OCI-LY3 (cell line): ENCODE results near the gene SLC25A29.

ENCODE experiments used
- H2AFZ ChIP-seq: fragments of 200-600, 300-600 bp; shearing (Covaris generic); 2 replicates; pipeline ENCODE4 v1.6.0; 2014; ENCODE audit warnings: antibody characterized with exemption, low read depth, low read length
- H3K27ac ChIP-seq: fragments of 200-600, 300-600 bp; sonication (generic); 2 replicates; pipeline ENCODE4 v1.5.1; 2014; ENCODE audit warnings: mild to moderate bottlenecking, low read length, moderate library complexity, mixed read lengths
- H3K27me3 ChIP-seq: fragments of 200-600, 300-600 bp; sonication (generic); 2 replicates; pipeline ENCODE4 v1.6.1; 2014; ENCODE audit warnings: low read depth, low read length, mixed read lengths
- H3K36me3 ChIP-seq: fragments of 200-600, 300-600 bp; sonication (generic); replicated peaks from 2 replicates; pipeline ENCODE3; 2014; ENCODE audit warnings: low read depth, low read length, mixed read lengths
- H3K4me1 ChIP-seq: fragments of 300-600, 200-600 bp; sonication (generic); 2 replicates; pipeline ENCODE4 v1.6.1; 2014; ENCODE audit warnings: low read length, mixed read lengths
- H3K4me2 ChIP-seq: fragments of 200-600, 300-600 bp; sonication (generic); 2 replicates; pipeline ENCODE4 v1.6.1; 2014; ENCODE audit warnings: low read length, mixed read lengths
- H3K4me3 ChIP-seq: fragments of 300-600, 200-600 bp; sonication (generic); 2 replicates; pipeline ENCODE4 v1.5.1; 2014; ENCODE audit warnings: antibody characterized with exemption, mild to moderate bottlenecking, low read length, moderate library complexity
- H3K79me2 ChIP-seq: fragments of 300-600, 200-600 bp; shearing (Covaris generic); 2 replicates; pipeline ENCODE4 v1.6.1; 2014; ENCODE audit warnings: mild to moderate bottlenecking, low read length, mixed read lengths
- H3K9ac ChIP-seq: fragments of 300-600, 200-600 bp; shearing (Covaris generic); 2 replicates; pipeline ENCODE4 v1.6.0; 2014; ENCODE audit warnings: mild to moderate bottlenecking, low read length, moderate library complexity
- H3K9me3 ChIP-seq: fragments of 200-600, 300-600 bp; shearing (Covaris generic); 2 replicates; pipeline ENCODE4 v1.6.1; 2014; ENCODE audit warnings: low read length, mixed read lengths; ENCODE audit not compliant: insufficient read depth
- H4K20me1 ChIP-seq: fragments of 200-600, 300-600 bp; sonication (generic); 2 replicates; pipeline ENCODE4 v1.6.1; 2016; ENCODE audit warnings: low read length, mixed read lengths; ENCODE audit not compliant: insufficient read depth
- EZH2phosphoT487 ChIP-seq: fragments of 200-600 bp; shearing (Covaris generic); IDR thresholded peaks from 2 replicates; pipeline ENCODE4 v1.6.1; 2018; ENCODE audit warnings: antibody characterized with exemption, mixed run types, low read depth
- TF ChIP-seq, protein P1 (sequence below): fragments of 200-600, 300-600 bp; sonication (generic); IDR thresholded peaks from 2 replicates; pipeline ENCODE4 v1.5.1; 2014; ENCODE audit warnings: antibody characterized with exemption, low read length, low read depth

The SLC25A29 gene

DNA sequence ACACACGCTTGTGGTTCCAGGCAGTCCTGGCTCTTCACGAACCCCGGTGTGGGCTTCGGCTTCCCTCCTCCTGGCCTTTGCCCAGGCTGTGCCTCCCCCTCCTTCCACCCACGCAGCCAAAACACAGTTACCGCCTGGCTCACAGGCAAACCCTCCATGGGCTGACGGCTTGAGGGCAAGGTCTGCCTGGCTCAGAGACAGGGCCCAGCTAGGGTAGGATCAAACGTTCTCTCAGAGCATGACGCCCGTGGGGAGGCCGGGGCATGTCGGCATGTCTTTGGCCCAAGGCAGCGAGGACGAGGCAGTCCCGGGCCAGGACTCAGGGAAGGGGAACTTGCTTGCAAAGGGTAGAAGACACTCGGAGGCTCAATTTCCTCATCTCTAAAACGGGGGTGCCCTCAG is 19.0 kb upstream of the SLC25A29 start:
- Histone ChIP-seq H3K9ac (no peak overlapping the region), H3K4me1 (no peaks in the 10 kb centered on the region), H4K20me1 (no peaks in the 10 kb centered on the region)

GRCh38 chr14:100323942-100324307 is 17.7 kb upstream of the SLC25A29 start:
- no peaks in the 10 kb centered on the region for H3K79me2 ChIP-seq
- TF ChIP-seq, protein P1, sequence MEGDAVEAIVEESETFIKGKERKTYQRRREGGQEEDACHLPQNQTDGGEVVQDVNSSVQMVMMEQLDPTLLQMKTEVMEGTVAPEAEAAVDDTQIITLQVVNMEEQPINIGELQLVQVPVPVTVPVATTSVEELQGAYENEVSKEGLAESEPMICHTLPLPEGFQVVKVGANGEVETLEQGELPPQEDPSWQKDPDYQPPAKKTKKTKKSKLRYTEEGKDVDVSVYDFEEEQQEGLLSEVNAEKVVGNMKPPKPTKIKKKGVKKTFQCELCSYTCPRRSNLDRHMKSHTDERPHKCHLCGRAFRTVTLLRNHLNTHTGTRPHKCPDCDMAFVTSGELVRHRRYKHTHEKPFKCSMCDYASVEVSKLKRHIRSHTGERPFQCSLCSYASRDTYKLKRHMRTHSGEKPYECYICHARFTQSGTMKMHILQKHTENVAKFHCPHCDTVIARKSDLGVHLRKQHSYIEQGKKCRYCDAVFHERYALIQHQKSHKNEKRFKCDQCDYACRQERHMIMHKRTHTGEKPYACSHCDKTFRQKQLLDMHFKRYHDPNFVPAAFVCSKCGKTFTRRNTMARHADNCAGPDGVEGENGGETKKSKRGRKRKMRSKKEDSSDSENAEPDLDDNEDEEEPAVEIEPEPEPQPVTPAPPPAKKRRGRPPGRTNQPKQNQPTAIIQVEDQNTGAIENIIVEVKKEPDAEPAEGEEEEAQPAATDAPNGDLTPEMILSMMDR = no peak
- TF ChIP-seq EZH2phosphoT487 = no peak
- H3K27me3 ChIP-seq = no peaks in the 10 kb centered on the region
- H3K27ac ChIP-seq = no peak overlapping the region
- no peak overlapping the region for H3K9ac ChIP-seq
- H3K36me3 ChIP-seq = no peaks in the 10 kb centered on the region
- no peaks in the 10 kb centered on the region for H3K9me3 ChIP-seq
- no peak overlapping the region for H2AFZ ChIP-seq
- H3K4me1 ChIP-seq = no peaks in the 10 kb centered on the region
- H4K20me1 ChIP-seq = no peaks in the 10 kb centered on the region
- H3K4me2 ChIP-seq = no peak overlapping the region
- H3K4me3 ChIP-seq = no peak overlapping the region

More for the DNA sequence above, 19.0 kb upstream of the SLC25A29 start:
- Histone ChIP-seq H3K79me2 (no peaks in the 10 kb centered on the region), H3K27ac (no peak overlapping the region), H3K4me2 (no peak overlapping the region), H3K36me3 (no peaks in the 10 kb centered on the region), H3K9me3 (no peaks in the 10 kb centered on the region), H3K27me3 (no peaks in the 10 kb centered on the region), H3K4me3 (no peak overlapping the region), H2AFZ (no peak overlapping the region)
- TF ChIP-seq, protein P1 = no peak
- no peak for TF ChIP-seq EZH2phosphoT487

GRCh38 chr14:100323121-100323941 is 17.1 kb upstream of the SLC25A29 start, which contains the start of gene SLC25A47:
SLC25A47 (plus strand) TSS chr14:100323339; CDS start chr14:100323415, 76 bp downstream.
- no peaks in the 10 kb centered on the region for H3K36me3 ChIP-seq
- no peak within 1 kb of the TSS for H2AFZ ChIP-seq
- no peak within 1 kb of the TSS for H3K4me2 ChIP-seq
- H4K20me1 ChIP-seq = no peaks in the 10 kb centered on the region
- TF ChIP-seq EZH2phosphoT487 = no peak
- TF ChIP-seq, protein P1 = no peak
- no peaks in the 10 kb centered on the region for H3K9me3 ChIP-seq
- no peaks in the 10 kb centered on the region for H3K79me2 ChIP-seq
- H3K9ac ChIP-seq = no peak within 1 kb of the TSS
- H3K27me3 ChIP-seq = no peaks in the 10 kb centered on the region
- no peak within 1 kb of the TSS for H3K4me3 ChIP-seq
- no peak within 1 kb of the TSS for H3K27ac ChIP-seq
- 0 out of 2 replicates have a peak, but pooled peaks cover 1% of the 10 kb centered on the region for H3K4me1 ChIP-seq

DNA sequence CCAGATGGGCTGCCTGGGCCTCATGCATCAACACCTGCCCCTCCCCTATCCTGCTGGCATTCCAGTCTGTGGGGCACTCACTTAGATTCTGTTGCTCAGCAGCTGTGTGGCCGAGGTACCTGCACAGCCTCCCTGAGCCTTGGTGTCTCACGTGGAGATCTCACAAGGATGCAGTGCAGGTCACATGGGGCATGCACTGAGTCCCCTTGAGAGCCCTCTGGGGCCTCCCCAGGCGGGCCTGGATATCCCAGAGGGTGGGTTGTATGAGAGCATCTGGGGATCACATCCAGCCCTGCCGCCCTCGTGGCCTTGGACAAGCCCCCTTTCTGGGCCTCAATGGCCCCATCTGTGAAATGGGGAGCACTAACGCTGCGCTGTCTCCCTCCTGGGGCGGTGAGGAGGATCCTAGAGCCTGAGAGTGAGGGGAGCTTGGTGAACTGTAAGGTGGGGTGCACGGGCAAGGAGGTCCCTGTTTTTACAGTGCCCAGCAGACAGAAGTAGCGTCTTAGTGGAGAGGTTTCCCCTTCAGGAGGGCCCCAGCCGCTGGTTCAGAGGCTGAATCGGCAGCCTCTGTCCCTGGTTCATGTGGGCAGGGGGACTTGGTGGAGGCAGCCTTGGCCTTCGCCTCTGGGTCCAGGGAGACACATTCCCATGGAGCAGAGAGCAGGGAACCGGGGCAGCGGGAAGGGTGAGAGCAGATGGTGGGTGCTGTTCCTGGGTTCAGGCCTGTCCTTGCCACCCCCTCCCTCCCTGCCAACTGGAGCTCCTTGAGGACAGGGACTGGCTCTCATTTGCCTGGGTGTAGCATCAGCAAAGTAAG is 16.1 kb upstream of the SLC25A29 start:
- Histone ChIP-seq H3K4me2 (no peak overlapping the region), H3K36me3 (no peaks in the 10 kb centered on the region), H3K4me1 (peaks cover 9% of the 10 kb centered on the region), H4K20me1 (no peaks in the 10 kb centered on the region), H3K9me3 (no peaks in the 10 kb centered on the region), H3K4me3 (no peak overlapping the region), H3K27ac (no peak overlapping the region), H3K79me2 (no peaks in the 10 kb centered on the region), H3K9ac (no peak overlapping the region), H2AFZ (no peak overlapping the region), H3K27me3 (no peaks in the 10 kb centered on the region)
- TF ChIP-seq, protein P1 = no peak
- TF ChIP-seq EZH2phosphoT487 = no peak
